Activated B cell treated with CpG ODN at 0.5 μM for 24 hours (primary cell): Measurements from ENCODE around the gene PLPPR1. TPM values are rescaled to one million over a fixed set of nuclear protein-coding genes. Genes with fewer than 3 reads are reported as not detected.

ENCODE experiments used
- ATAC-seq: fragments of 200-7000 bp; cut with Tn5 transposase; one replicate; pipeline ENCODE4 v1.10.0; 2021; ENCODE audit warnings: low read depth, mild to moderate bottlenecking, moderate library complexity
- CTCF ChIA-PET: fragments of 350-600 bp; sonication (Branson Sonifier 250); formaldehyde crosslinking; loops from one replicate; lab custom pipeline; 2021; ENCODE audit warnings: antibody characterized with exemption; lab: Charles Lee
- POLR2A ChIA-PET: fragments of 350-600 bp; sonication (Branson Sonifier 250); formaldehyde crosslinking; loops from one replicate; lab custom pipeline; 2021; ENCODE audit warnings: antibody characterized with exemption; lab: Charles Lee
- DNase-seq: peaks from one replicate; pipeline ENCODE4 v3.0.0; 2022
- H3K27ac Mint-ChIP-seq: one replicate; pipeline ENCODE4 v1.8.0; 2020; ENCODE audit warnings: mixed read lengths
- H3K27me3 Mint-ChIP-seq: one replicate; pipeline ENCODE4 v1.8.0; 2021; ENCODE audit warnings: mixed read lengths
- H3K36me3 Mint-ChIP-seq: one replicate; pipeline ENCODE4 v1.8.0; 2021; ENCODE audit warnings: low read depth, mixed read lengths
- H3K4me1 Mint-ChIP-seq: one replicate; pipeline ENCODE4 v1.8.0; 2021; ENCODE audit warnings: mixed read lengths
- H3K4me3 Mint-ChIP-seq: one replicate; pipeline ENCODE4 v1.8.0; 2020; ENCODE audit warnings: mild to moderate bottlenecking, mixed read lengths
- H3K9me3 Mint-ChIP-seq: one replicate; pipeline ENCODE4 v1.8.0; 2020; ENCODE audit warnings: mixed read lengths
- intact Hi-C: fragments of 100-400 bp; cut with micrococcal nuclease; formaldehyde crosslinking; loops from one replicate; pipeline ENCODE4 v1.15.1; 2024
- total RNA-seq: library from RNA; stranded (reverse); gene quantifications from 2 replicates; pipeline ENCODE4 v1.2.3, GENCODE V29; 2022
- TF ChIP-seq, protein P1 (sequence below): fragments of 200-600 bp; IDR thresholded peaks from one replicate; pipeline ENCODE4 v1.8.0; 2022; ENCODE audit warnings: antibody characterized with exemption, mild to moderate bottlenecking

The PLPPR1 gene
- total RNA-seq, 1 donor from 2014 or later = not detected

DNA sequence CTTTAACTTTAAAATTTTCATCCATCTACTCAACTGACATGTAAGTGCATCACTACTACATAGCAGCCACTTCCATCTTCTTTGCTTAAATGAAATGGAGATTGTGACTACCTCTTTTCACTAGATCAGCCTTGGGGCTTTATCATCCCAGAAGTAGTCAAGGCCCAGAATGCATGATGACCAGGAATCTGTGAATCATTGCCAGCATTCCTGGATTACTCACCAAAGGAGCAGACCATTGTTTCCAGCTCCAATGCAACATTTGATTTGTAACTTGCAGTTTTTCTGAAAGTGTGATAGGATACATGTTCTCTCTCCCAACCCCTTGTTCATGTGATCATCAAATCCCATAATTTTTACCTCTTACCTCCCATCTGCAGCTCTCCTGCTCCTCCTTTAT, 65.1 kb downstream of the PLPPR1 start:
- ChIA-PET CTCF (no interaction called here), POLR2A (no interaction called here)
- no peaks in the 10 kb centered on the region for H3K4me1 Mint-ChIP-seq
- intact Hi-C loops = no loop called here
- ATAC-seq (no peak), DNase-seq (no peak)
- TF ChIP-seq, protein P1, sequence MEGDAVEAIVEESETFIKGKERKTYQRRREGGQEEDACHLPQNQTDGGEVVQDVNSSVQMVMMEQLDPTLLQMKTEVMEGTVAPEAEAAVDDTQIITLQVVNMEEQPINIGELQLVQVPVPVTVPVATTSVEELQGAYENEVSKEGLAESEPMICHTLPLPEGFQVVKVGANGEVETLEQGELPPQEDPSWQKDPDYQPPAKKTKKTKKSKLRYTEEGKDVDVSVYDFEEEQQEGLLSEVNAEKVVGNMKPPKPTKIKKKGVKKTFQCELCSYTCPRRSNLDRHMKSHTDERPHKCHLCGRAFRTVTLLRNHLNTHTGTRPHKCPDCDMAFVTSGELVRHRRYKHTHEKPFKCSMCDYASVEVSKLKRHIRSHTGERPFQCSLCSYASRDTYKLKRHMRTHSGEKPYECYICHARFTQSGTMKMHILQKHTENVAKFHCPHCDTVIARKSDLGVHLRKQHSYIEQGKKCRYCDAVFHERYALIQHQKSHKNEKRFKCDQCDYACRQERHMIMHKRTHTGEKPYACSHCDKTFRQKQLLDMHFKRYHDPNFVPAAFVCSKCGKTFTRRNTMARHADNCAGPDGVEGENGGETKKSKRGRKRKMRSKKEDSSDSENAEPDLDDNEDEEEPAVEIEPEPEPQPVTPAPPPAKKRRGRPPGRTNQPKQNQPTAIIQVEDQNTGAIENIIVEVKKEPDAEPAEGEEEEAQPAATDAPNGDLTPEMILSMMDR = no peak
- H3K4me3 Mint-ChIP-seq = no peak overlapping the region
- H3K36me3 Mint-ChIP-seq = no peaks in the 10 kb centered on the region
- no peaks in the 10 kb centered on the region for H3K27me3 Mint-ChIP-seq
- H3K27ac Mint-ChIP-seq = no peak overlapping the region
- H3K9me3 Mint-ChIP-seq = no peaks in the 10 kb centered on the region

DNA sequence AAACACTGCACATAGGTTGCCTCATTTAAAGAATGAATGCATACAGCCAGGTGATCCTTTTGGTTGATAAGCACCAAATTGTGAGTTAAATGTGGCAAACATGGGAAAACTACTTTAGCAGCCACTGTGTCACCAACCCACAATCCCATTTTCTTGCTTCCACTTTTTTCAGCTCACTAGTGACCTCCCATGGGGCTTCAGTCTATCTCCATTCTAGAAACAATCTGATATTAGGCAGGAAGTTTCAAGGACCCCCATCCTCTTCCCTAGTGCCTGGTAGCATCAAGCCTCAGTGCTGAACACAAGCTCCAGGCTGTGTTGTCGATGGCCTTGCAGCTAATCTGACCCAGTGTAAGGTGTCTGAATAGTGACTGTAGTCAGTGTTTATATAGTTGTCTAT, 66.2 kb downstream of the PLPPR1 start:
- H3K27ac Mint-ChIP-seq = no peak overlapping the region
- H3K9me3 Mint-ChIP-seq = no peaks in the 10 kb centered on the region
- H3K36me3 Mint-ChIP-seq = no peaks in the 10 kb centered on the region
- intact Hi-C loops = no loop called here
- ATAC-seq = no peak
- TF ChIP-seq, protein P1 = no peak
- ChIA-PET POLR2A (no interaction called here), CTCF (no interaction called here)
- DNase-seq = no peak
- no peaks in the 10 kb centered on the region for H3K27me3 Mint-ChIP-seq
- no peak overlapping the region for H3K4me3 Mint-ChIP-seq
- H3K4me1 Mint-ChIP-seq = no peaks in the 10 kb centered on the region

DNA sequence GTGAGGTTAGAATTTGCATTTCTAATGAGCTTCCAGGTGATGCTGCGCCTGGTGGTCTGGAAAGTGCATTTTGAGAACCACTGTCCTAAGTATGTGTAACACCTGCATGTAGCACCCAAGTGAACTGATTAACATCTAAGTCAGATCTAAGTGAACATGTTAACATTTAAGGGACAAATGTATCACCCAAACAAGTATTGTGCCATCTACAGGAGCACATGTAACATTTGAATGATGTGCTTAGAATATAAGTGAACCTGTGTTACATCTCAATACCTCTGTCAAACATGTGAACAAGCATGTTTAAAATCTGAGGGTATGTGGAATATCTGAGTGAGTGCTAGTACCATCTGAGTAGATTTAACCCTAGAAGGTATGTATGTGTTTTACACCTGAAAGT, 68.7 kb downstream of the PLPPR1 start:
- TF ChIP-seq, protein P1 = no peak
- DNase-seq (no peak), ATAC-seq (no peak)
- CTCF ChIA-PET = no interaction called here
- Mint-ChIP-seq H3K4me1 (no peaks in the 10 kb centered on the region), H3K9me3 (no peaks in the 10 kb centered on the region), H3K27ac (no peak overlapping the region), H3K27me3 (no peaks in the 10 kb centered on the region), H3K36me3 (no peaks in the 10 kb centered on the region), H3K4me3 (no peak overlapping the region)
- intact Hi-C loops = no loop called here
- POLR2A ChIA-PET = no interaction called here

DNA sequence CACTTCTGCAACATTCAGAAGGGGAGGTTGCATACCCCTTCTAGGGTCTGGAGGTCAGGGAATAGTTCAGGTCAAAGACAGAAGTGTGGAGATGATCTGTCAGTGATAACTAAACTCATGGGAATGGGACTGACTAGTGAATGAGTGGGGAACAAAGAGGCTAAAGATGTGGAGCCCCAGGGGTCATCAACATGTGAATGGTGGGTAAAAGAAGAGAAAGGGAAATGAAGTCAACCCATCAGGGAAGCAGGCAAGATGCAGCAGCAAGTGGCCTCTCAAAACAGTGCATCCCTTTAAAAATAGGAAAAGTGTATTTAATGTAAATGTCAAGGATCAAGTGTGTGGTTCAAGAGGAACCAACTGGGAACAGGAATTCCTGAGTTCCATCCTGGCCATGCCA, 69.9 kb downstream of the PLPPR1 start:
- H3K9me3 Mint-ChIP-seq = no peaks in the 10 kb centered on the region
- DNase-seq (no peak), ATAC-seq (no peak)
- ChIA-PET POLR2A (no interaction called here), CTCF (no interaction called here)
- H3K36me3 Mint-ChIP-seq = no peaks in the 10 kb centered on the region
- no peak overlapping the region for H3K4me3 Mint-ChIP-seq
- TF ChIP-seq, protein P1 = no peak
- no peaks in the 10 kb centered on the region for H3K27me3 Mint-ChIP-seq
- intact Hi-C loops = no loop called here
- no peak overlapping the region for H3K27ac Mint-ChIP-seq
- H3K4me1 Mint-ChIP-seq = no peaks in the 10 kb centered on the region

DNA sequence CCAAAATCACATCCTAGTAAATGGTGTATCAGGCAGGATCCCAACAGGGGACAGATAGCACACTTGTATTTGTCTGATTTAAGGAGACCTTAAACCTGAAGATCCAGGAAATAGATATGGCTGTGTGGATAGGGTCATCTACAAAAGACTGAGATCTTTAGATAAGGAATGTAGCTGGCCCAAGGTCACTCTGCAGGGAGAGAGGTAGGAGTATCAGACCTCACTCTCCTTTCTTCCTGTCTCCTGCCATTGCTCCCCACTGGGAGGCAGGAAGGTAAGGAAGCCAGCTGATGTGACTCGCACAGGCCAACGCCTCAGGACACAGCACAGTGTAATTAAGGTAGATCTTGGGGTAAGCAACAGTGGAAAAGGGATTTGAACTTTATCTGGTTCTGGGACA, 85.8 kb downstream of the PLPPR1 start:
- POLR2A ChIA-PET = no interaction called here
- Mint-ChIP-seq H3K27ac (no peak overlapping the region), H3K4me1 (no peaks in the 10 kb centered on the region), H3K4me3 (no peak overlapping the region), H3K36me3 (no peaks in the 10 kb centered on the region), H3K27me3 (no peaks in the 10 kb centered on the region), H3K9me3 (no peaks in the 10 kb centered on the region)
- intact Hi-C loops = no loop called here
- ATAC-seq = no peak
- CTCF ChIA-PET = no interaction called here
- no peak for DNase-seq
- TF ChIP-seq, protein P1 = no peak
